GM06990 (cell line): Measurements from ENCODE around the gene CREBRF.

ENCODE experiments used
- DNase-seq: peaks from one replicate; pipeline ENCODE4 v3.0.0-alpha.2; 2011; ENCODE audit not compliant: insufficient read length; ENCODE audit errors: extremely low read depth
- H3K27me3 ChIP-seq: replicated peaks from 2 replicates; pipeline ENCODE4 v1.6.0; 2011; ENCODE audit warnings: low read length; ENCODE audit not compliant: control insufficient read depth, insufficient read depth
- H3K36me3 ChIP-seq: 2 replicates; pipeline ENCODE4 v1.5.1; 2011; ENCODE audit warnings: low read length; ENCODE audit not compliant: control insufficient read depth, insufficient read depth
- H3K4me3 ChIP-seq: replicated peaks from 2 replicates; pipeline ENCODE4 v1.5.1; 2011; ENCODE audit warnings: low read depth, mild to moderate bottlenecking, control low read depth, low read length
- TF ChIP-seq, protein P1 (sequence below): IDR thresholded peaks from 2 replicates; pipeline ENCODE4 v1.5.1; 2011; ENCODE audit warnings: low read length, control low read depth, mild to moderate bottlenecking, inconsistent platforms; ENCODE audit not compliant: insufficient read depth, poor library complexity, severe bottlenecking

The CREBRF gene

DNA sequence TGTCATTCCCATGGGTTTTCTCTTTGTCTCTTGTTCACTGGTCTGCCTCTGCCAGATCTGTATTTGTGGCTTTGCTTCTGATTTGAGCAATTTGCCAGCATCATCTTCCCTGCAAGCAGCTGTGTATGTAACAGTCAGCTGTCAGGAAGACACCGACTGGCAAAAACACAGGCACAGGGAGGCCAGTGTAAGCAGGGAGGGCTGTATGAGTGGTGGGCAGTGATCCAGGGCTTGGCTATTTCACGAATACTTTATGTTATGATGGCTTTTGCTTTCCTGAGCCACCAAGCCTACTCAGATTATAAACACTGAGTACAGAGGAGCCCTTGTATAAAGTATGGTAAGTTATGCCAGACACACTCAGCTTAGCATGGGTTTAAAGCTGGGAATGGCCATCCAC lies 99.8 kb downstream of the CREBRF start:
- H3K36me3 ChIP-seq = peaks cover 12% of the 10 kb centered on the region
- H3K4me3 ChIP-seq = no peak overlapping the region
- no peaks in the 10 kb centered on the region for H3K27me3 ChIP-seq
- TF ChIP-seq, protein P1, sequence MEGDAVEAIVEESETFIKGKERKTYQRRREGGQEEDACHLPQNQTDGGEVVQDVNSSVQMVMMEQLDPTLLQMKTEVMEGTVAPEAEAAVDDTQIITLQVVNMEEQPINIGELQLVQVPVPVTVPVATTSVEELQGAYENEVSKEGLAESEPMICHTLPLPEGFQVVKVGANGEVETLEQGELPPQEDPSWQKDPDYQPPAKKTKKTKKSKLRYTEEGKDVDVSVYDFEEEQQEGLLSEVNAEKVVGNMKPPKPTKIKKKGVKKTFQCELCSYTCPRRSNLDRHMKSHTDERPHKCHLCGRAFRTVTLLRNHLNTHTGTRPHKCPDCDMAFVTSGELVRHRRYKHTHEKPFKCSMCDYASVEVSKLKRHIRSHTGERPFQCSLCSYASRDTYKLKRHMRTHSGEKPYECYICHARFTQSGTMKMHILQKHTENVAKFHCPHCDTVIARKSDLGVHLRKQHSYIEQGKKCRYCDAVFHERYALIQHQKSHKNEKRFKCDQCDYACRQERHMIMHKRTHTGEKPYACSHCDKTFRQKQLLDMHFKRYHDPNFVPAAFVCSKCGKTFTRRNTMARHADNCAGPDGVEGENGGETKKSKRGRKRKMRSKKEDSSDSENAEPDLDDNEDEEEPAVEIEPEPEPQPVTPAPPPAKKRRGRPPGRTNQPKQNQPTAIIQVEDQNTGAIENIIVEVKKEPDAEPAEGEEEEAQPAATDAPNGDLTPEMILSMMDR = no peak
- no peak for DNase-seq

DNA sequence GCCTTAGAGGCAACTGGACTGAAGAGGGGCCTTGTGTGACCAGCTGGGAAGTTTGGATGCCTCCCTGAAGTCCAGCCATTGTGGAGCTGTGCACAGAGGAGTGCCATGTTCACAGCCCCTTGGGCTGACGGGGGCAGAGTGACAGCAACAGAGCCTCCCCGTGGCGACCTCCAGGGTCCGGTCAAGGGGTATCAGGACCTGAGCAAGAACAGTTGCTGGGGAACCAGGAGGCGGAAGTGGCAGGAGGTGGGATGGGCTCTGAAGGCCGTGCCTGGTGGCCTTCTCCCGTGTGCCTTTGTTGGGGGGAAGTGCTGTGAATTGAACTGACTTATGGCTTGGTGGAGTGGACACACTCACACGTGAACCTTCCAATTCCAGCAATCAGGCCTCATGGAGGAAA lies 102.2 kb downstream of the CREBRF start:
- TF ChIP-seq, protein P1 = no peak
- DNase-seq = no peak
- Histone ChIP-seq H3K4me3 (no peak overlapping the region), H3K36me3 (peaks cover 16% of the 10 kb centered on the region), H3K27me3 (no peaks in the 10 kb centered on the region)

DNA sequence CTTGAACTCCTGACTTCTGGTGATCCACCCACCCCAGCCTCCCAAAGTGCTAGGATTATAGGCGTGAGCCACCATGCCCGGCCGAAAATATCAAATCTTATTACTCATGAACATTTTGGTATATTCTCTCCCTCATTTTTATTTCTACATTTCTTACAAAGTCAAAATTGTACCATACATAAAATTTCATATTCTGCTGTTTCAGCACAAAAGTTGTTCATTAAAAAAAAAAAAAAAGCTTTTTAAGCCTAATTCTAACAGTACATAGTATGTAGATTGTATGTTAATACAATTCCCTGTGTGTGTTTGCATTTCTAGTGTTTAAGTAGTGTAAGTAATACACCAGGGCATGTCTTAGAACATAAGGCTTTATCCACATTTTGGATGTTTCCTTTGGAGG lies 103.1 kb downstream of the CREBRF start:
- DNase-seq = no peak
- Histone ChIP-seq H3K4me3 (no peak overlapping the region), H3K36me3 (peaks cover 16% of the 10 kb centered on the region), H3K27me3 (no peaks in the 10 kb centered on the region)
- TF ChIP-seq, protein P1 = no peak

DNA sequence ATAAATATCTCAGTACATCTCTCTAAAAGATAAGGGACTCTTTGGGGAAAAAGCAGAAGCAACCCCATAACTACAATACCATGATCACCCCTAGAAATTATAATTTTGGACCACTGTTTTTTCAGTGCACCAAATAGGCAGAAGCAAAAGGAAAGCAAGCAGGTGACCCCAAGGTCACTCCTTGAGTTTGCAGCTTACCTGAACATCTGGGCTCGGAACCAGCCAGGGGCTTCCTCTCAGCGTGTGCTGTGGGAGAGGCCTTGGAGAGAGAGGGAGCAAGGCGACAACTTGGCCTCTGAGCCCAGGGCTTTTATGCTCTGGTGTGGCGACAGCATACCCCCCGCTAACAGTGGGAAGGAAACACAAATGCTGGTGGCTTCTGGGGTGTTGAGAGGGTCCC lies 105.0 kb downstream of the CREBRF start:
- TF ChIP-seq, protein P1 = no peak
- DNase-seq = no peak
- no peaks in the 10 kb centered on the region for H3K27me3 ChIP-seq
- peaks cover 11% of the 10 kb centered on the region for H3K36me3 ChIP-seq
- no peak overlapping the region for H3K4me3 ChIP-seq

DNA sequence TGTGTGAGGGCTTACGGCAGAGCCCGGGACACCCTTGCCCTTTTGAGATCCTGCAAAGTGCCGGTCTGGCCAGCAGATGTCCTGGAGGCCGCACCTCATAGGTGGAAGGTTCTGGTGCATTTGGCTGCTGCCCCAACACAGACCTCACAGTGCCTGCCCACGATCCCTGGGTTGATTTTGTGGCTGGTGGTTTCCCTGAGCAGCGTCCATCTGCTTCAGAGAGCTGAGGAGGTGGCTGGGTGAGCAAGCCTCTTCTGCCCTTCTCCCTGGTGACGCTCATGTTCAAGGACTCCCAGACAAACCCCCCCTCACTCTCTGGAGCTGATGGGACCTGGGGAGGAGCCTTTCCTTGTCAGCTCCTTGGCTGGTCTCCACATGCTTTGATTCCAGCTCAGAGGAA lies 107.1 kb downstream of the CREBRF start:
- H3K4me3 ChIP-seq = no peak overlapping the region
- no peak for DNase-seq
- peaks cover 11% of the 10 kb centered on the region for H3K36me3 ChIP-seq
- TF ChIP-seq, protein P1 = no peak
- H3K27me3 ChIP-seq = no peaks in the 10 kb centered on the region

DNA sequence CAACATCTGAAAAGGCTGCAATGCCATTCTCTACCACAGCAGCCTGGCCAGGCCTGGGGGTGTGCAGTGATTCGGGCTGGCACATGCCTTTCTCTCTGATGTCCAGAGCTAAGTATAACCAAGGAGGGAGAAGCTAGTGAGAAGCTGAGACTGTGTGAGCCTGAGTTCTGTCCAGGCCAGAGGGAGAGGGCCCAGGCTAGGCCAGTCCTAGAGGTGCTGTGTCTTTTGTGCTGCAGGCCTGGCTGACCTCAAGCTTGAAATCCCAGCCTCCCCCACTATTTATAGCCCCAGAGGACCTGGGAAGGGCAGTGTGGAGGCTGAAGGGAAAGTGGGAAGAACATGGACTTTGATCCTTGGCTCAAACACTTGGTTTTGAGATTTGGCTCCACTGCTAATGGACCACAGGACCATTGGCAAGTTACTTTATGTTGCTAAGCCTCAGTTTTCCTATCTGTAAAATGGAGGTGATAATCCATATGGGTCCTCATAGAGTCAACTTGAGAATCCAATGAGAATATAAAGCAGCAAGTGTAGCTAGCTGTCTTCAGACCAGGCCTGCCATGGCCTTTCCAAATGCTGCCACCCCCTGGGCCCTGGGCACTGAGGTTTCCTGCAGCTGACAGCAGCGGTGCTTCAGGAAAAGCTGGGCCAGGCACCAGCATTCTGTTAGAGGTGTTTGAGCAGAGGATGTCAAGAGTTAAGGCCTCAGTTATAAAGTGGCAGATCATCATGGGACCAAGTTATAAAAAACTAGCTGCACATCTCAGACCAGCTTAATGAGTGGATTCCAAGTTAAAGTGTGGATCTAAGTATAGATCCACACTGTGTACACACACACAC lies 109.2 kb downstream of the CREBRF start:
- Histone ChIP-seq H3K4me3 (no peak overlapping the region), H3K36me3 (peaks cover 6% of the 10 kb centered on the region), H3K27me3 (no peaks in the 10 kb centered on the region)
- TF ChIP-seq, protein P1 = no peak
- DNase-seq = no peak
